NCI-H1092 (cell line): ENCODE results near the gene CLCNKA.
A peak's percentile ranks its signal among the peaks of the same experiment; 100 is the strongest.

Source experiments
- DNase-seq: peaks from one replicate; lab custom pipeline; 2025; lab: John Stamatoyannopoulos, UW

Gene CLCNKA

DNA sequence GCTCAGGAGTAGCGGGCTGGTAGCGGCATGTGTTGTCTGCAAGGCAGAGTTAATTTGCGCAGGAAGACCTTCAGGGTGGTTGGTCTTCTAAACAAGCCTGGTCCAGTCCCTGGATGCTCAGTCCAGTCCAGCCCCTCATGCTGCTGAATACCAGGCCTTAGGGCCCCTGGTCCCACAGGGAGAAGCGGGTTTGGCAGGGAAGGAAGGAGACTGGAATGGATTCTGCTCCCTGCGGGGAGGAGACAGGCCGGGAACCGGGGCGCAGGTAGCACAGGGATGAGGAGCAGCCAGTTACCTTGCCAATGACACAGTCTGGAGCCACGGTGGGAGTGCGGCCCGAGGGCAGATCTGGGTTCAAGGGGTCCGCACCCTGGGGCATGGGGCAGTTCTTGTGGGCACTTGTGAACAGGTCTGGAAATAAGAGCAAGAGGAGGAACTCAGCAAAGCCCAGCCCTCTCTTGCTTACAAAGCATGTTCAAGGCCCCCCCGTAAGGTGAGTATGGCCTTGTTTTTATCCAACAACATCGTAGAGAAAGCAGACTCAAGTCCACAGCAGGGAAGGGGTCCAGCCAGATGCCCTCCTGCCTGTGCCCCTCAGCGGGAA, 41.5 kb downstream of the CLCNKA start:
- DNase-seq = no peak

DNA sequence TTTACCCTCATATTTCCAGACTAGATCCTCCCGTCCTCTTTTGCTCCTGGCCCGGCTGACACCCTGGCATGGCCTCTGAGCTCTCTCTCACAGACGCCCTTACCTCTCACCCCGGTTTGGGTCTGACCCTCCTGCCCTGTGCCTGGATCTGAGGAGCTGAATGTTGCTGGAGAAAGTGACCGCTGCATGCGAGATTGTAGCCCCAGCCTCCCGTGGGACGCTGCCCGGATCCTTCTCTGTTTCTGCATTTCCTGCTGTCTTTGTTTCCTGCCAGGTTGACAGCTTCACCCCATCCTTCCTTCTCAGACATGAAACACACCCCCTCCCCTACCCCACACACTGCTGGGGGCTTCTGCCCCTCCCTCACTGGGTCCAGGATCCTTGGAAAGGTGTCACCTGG, 42.1 kb downstream of the CLCNKA start:
- no peak for DNase-seq

DNA sequence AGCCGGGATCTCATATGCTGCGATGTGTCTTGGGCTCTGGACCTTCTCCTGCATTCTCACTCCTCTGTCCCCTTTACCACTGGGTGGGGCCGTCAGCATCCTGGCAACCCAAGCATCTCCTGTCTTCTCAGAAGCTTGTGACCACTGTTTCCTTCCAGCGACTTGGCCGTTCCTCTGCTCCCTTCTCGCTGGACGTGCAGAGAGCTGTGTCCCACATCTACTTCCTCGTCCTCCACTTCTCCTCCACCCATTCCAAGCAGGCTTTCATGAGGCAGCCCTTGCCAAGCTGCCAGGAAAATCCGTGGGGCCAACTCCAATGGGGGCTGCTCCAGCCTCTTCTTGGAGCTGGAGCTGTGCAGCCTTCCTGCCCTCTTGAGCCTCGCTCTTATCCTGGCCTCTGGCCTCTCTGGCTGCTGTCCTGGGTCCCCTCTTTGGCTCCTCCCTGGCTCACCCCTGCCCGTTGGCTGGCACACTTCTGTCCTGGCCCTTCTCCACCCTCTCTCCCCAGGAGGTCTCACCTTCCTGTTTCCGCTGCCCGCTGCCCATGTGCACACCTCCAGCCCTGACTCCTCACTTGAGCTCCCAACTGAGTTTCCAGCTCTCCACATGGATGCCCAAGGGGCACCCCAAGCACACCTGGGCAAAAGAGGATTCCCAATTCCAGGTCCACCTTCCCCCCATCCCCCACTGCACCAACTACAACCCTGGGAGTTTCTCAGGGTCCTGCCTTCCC, 42.9 kb downstream of the CLCNKA start:
- DNase-seq = no peak

DNA sequence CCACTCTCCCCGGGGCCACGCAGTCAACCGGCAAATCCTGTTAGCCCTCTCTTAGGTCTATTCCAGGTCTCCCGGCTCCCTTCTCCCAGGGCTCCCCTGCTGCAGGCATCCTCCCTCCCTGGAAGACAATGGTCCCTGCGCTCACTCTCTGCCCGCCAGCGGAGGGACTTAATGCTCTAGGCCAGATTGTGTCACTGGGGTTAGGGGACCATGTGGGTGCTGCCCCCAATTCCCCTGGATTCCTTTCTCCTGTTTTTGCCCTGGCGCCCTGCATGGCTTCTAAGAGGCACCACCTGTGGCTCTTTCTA, 43.4 kb downstream of the CLCNKA start:
- no peak for DNase-seq

DNA sequence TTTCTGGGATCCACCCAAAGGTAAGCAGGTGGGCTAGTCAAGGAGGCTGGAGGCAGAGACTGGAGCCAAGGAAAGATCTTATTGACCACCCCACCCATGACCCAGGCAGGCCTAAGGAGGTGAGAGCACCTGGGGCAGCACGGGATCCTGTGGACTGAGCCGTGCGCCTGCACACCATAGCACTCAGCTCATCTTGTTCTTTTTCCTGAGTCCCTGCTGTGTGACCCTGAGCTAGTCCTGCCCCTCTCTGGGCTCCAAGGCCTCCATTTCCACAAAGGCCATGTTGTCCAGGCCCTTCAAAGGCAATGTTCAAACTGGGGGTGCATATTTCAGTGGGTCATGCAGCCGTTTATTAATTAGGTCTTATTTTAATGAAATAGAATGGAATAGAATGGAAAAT, 44.4 kb downstream of the CLCNKA start:
- no peak for DNase-seq

DNA sequence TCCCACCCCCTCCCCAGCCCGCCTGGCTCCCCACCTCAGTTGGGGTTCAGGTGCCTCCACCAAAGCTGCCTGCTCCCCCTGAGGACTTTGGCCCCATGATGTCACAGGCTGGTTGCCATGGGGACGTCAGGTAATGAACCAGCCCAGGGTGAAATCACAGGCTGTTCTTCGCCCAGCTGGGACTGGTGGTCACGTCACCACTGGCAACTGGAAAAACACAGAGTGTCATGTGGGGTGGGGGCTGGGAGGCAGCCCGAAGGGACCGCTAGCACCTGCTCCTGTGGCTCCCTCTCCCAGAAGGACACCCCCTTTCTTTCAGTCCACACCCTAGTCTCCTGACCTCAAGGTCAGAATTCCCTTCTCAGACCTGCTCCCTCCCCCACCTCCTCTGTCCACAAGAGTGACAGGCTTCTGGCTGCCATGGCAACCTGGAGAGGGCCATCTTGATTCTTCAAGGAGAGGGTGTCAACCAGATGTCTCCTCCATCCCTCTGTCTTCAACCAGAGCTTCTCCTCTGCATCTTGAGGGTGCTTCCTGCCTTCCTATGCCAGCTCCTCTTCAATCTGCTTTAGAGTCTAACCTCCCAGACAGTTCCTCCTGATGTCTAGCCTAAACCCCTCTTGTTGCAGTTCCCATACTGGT, 45.4 kb downstream of the CLCNKA start:
- DNase-seq = peak; percentile 17

DNA sequence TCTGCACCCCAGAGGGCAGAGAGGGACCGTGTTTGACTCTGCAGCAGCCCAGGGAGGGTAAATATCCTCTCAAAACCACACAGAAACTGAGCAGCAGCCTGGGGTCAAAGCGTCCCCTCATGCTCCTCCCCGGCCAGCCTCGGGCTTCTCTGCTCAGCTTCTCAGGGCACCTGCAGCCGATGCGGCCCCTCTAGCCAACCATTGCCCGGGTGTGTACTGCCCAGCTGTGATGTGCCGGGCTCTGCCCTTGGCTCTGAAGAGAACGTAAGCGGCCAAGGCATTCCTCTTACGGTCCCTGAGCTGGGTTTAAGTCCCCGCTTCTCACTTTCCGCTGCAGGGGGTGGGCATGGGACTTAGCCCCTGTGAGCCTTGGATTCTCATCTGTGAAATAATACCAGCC, 46.1 kb downstream of the CLCNKA start:
- DNase-seq = no peak

DNA sequence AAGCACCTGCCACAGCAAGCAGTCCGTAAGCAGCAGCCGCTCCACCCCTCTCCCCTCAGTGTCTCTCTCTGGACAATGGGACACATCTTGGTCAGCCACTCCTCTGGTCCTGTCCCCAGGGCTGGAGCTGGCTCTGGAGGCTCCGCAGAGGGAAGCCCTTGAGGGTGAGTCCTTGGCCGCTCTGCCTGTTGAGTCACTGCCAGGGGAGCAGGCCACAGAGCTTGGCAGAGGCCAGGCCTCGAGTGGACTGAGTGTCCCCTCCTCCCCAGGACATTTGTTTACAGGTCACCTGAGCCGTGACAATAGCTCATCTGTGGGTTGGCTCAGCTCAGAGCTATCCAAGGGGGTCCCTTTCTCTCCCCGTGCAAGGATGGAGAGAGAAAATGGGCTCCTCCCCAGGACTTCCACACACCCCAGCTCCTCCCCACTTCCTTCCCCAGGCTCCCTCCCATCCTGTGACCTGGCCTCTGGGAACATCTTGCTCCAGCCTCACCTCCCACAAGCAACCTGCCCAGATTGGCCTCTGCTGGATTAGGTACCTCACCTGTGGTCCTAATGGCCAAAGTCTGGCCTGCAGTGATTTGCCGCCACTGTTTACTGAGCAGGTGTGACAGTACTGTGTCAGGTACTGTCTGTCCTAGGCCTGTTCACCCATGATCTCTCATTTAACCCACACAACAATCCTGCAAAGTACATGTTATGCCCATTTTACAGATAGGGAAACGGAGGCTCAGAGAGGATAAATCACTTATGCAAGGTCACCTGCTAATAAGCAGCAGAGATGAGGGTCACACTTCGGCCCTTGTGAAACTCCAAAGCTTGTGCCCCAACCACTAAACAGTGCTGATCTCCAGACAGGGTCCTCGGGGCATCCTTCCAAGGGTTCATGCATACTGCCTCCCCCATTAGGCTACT, 46.8 kb downstream of the CLCNKA start:
- no peak for DNase-seq

DNA sequence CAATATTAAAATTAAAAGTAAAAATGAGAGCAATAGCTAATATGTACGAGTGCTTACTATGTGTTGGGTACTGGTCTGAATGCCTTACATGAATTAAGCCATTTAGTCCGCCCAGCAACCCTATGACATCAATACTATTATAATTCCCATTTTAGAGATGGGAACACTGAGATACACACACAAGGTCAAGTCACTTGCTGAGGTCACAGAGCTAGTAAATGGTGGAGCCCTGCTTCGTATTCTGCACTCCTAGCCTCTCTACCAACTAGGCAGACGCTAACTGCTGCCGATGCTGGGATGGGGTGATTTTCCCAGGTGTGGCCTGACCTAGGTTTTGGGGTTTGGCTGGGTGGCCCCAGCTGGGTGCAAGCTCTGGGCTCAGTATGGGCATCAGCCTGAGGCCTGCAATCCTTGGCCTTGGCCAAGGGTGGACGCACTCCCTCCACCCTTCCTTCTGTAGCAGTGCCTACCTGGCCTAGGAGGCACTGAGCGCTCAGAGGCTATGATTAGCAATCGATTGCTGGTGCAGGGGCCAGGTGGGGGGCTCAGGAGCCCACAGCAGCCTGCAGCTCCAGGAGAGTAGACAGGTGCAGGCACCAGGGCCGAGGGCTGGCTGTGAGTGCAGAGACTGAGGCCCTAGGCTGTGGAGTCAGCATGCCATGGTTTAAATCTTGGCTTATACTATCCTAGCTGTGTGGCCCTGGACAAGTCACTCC, 49.0 kb downstream of the CLCNKA start:
- DNase-seq = no peak

DNA sequence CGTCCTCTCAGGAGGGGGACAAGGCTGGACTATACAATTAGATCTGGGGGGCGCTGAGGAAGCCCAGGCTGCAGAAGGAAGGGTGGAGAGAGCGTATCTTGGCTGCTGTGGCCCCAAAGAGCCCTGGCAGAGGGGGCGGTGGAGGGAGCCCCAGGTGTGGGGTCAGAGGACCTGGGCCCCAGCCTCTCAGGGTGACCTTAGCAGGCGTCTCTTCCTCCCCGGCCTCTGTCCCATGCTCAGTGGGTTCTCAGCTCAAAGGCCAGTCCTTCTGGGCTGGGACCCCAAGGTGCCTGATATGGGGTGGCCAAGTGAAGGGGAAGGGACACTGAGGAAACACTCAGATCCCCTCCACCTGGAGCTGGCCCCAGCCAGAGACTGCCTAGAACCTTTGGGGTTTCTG, 49.8 kb downstream of the CLCNKA start:
- DNase-seq = no peak

DNA sequence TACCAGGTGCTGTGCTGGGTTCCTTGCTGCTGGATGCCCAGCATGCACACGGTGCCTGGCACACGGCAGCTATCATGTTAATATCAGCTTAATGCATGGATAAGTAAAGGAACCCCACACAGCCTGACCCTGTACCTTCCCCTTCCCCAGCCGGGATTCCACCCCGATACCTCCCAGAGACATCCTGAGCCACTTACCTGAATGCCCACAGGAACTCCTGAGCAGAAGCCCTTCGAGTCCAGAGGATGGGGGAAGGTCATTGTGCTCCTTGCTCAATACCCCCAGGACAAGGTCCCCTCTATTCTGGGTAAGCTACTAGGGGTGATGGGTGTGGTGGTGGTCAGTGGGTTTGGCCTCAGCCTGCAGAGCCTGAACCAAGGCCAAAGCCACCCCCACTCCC, 50.3 kb downstream of the CLCNKA start:
- no peak for DNase-seq

DNA sequence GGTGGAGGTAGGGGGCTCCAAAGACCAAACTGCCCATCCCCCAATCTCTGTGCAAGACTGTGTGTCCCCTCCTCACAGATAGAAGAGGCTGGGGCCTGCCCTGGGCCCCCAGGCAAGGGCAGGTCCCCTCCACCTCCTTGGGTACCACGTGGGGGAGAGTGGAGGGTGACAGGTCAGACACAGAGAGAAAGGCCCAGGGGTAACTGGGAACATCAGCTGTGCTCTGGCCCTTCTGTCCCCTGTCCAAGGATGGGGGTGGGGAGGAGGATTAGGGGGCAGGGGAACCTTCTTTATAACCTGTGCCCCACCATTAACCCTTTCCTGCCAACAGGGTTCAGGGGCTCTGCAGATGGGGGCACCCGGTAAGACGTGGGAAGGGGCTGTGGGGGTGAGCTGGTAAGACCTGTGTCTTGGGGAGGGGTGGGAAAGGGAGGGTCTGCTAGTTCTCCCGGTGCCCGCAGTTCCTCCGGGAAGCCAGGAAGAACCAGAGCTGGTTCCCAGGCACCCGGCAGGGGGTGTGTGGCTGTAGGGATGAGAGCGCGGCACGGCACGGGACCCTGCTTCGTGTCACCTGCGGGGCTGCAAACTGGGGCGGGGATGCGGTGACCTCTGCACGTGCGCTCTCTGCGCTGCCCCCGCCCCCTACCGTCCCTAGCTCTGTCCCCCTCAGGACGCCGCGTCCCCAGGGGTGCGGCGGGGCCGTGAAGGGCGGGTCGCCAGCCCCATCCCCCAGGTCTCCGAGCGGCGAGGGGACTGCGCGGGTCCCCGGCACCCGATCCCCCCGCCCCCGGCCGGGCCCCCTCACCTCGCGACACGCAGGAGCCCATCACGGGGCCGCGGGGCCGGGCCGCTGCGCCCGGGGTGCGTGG, 51.0 kb downstream of the CLCNKA start:
- DNase-seq = no peak

DNA sequence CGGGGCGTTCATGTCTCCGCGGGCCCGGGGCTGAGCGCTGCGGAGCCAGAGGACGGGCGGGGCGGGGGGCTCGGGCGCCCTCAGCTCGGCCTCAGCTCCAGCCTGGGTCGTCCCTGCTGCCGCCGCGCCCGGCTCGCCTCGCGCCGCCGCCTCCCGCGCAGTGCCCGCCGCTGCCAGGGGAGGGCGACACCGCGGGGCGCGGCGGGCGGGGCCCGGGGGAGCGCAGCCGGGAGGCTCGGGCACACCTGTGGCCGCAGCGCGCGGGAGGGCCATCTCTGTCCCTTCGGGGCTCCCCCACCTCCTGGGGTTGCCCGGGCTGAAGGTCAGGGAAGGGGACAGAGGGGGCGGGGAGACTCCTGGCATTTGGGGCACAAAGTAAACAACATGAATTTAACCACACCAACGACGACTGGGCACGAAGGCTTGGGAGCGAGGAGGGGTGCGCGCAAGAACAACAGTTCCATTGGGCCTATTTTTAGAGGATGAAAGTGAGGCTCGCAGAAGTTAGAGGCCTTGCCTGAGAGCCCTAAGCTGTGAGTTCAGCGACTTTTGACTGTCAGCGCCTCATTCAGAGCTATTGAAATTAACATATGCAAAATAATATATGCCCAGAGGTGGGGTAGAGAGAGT, 51.8 kb downstream of the CLCNKA start, which contains the start of gene FAM131C:
FAM131C (minus strand) TSS at position 162 of the 630 bp plus-strand sequence. CDS start 209 bp downstream, outside the sequence.
- no peak for DNase-seq

DNA sequence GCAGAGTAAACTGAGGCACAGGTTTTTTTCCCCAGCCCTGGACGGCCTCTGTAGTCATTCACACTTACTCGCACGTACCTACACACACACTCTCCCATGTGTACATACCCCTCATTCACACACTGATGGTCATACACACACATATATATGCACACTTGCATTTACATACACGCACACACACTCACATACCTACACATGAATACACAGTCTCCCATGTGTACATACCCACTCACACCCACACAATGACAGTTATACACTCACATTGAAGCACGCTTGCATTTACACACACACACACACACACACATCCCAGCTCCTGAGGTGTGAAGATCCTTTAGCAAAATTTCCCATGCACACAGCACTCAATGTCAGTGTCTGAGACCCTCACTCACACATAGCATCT, 52.4 kb downstream of the CLCNKA start:
- DNase-seq = no peak

DNA sequence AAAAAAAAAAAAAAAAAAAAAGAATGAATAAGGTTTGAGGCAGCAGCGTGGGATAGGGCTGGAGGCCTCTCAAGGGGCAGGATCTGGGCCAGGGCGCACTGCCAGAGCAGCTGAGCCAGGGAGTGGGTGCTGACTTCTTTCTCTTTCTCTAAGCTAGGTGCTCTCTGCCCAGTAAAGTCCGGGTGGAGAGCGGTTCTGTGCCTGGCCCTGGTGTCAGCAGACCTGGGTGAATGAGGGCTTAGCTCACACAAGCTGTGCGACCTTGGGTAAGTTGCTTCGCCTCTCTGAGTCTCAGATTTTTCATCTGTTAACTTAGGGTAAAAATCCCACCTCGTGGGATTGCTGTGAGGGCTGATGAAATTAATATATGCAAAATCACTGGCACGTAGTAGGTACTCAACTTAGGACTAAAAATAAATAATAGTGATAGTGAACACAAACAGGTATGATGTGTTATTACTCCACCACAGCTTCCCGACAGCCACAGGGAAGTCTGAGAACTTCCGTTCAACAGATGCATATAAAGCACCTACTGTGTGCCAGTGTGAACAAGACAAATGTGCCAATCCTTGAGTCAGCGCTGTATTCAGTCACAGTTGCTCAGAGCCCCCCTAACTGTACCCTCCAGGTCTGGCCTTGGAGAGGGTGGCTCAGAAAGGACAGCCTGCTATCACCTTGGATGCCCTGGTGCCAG, 53.6 kb downstream of the CLCNKA start:
- no peak for DNase-seq

DNA sequence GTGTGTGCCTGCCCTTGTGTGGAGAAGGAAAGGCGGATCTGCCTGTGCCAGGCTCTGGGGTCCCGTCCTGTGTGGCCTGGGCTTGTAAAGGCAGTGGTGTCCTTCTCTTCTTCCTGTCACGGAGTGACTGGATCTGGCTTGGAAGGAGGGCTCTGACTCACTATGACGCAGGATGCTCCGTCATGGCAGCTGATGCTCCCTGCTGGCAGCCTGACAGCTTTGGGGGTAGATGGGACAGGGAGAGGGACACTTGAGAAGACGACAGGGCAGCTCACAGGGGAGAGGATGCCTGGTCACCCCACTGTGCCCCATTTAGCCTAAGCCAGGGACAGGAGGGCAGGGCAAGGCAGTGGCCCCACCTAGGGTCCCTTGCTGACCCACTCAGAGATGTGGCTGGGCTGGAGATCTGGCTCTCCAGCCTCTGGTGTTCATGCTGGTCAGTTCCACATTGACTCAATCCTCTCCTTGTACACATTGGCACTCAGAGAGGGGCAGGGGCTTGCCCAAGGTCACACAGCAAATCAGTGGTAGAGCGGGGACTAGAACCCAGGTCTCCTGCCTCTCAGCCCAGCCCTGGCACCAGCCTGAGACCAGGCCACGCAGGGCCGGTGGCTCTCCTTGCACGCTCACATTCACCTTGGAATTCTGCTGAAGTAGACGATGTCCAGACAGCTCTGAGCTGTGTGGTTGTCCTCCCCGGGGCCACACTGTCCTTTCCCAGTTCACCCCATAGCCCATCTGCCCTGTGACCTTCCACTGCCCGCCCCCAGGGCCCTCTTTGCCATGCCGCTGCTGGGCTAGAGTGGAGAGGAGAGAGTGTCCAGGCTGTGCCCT, 54.4 kb downstream of the CLCNKA start:
- DNase-seq = no peak

DNA sequence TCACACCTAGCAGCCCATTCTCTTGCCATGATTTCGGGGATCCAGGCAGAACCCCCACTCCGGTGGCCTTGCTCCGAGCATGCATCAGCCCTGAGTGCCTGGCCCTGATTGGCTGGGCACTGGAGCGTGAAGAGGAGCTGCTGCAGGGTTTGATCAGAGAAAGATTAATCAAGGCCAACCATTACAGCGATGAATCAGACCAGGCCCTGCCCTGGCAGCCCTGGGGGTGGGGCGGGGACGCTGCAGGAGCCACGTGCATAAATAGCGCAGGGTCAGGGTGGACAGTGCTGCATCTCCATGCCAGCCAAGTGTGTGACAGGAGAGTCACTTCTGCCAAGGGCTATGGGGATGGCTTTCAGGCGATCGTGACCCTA, 55.0 kb downstream of the CLCNKA start:
- no peak for DNase-seq

DNA sequence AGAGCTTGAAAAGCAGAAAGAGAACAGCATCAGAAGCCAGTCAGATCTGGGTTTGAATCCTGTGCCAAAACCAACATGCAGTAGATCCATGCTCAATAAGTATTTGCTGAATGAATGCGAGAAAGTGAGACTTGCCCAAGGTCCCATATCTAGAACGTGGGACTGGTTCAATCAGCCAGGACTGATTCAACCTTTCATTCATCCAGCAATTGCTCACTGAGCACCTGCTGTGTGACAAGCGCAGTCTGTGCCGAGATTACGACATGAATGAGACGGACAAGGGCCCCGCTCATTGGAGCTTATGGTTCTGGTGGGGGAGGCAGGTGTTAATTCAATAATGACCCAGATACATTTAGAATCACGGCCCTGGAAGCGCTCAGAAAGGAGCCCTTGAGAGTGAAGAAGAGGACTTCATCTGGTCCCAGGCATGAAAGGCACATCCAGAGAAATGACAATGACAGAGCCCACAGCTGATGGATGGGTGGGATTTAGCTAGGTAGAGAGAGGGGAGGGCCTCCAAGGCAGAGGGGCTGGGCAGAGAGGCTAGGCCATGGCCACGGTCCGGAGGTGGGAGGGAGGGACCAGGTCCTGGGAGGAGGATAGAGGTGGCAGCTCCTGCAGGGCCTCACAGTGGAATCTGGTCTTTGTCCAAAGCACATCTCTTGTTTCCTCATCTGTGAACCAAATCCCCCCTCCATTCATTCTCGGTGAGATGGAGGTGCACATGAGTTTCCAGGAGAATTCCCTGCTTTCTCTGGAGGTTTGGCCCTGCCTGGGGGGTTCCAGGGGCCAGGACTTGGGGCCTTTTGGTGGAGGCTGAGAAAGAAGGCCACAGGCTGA, 55.8 kb downstream of the CLCNKA start:
- DNase-seq = no peak
